SK-N-SH treated with all-trans-retinoic acid at 6 μM for 48 hours (cell line): ENCODE measurements around the gene KRT71.

Source experiments
- CSRNP3 ChIP-seq: fragments of 250-450 bp; sonication (Bioruptor Pico); IDR thresholded peaks from 2 replicates; pipeline ENCODE4 v1.5.1; 2021; ENCODE audit warnings: mild to moderate bottlenecking, moderate library complexity
- GLIS3 ChIP-seq: fragments of 250-450 bp; sonication (Bioruptor Pico); IDR thresholded peaks from 2 replicates; pipeline ENCODE4 v1.5.0; 2020; ENCODE audit warnings: mild to moderate bottlenecking, moderate library complexity
- RARB ChIP-seq: fragments of 250-450 bp; sonication (Bioruptor Pico); IDR thresholded peaks from 2 replicates; pipeline ENCODE4 v1.8.0; 2021; ENCODE audit warnings: mild to moderate bottlenecking, moderate library complexity

GRCh38 chr12:52517888-52518287 lies 35.1 kb downstream of the KRT71 start:
- TF ChIP-seq GLIS3 (CRISPR knock-in tag) (no peak), CSRNP3 (CRISPR knock-in tag) (no peak), RARB (no peak)
